H1 (cell line): ENCODE measurements around the gene SLC16A9.

Experiments used
- CEBPB ChIP-seq: IDR thresholded peaks from 2 replicates; pipeline ENCODE4 v1.6.1; 2012; ENCODE audit warnings: low read depth, low read length
- CHD2 ChIP-seq: IDR thresholded peaks from 2 replicates; pipeline ENCODE4 v1.6.1; 2012; ENCODE audit warnings: low read length, improper control_type of control experiment
- CREB1 ChIP-seq: IDR thresholded peaks from 2 replicates; pipeline ENCODE4 v1.6.1; 2012; ENCODE audit warnings: inconsistent platforms
- EZH2 ChIP-seq: fragments of 200-600 bp; sonication (generic); IDR thresholded peaks from 2 replicates; pipeline ENCODE4 v1.7.1; 2012; ENCODE audit warnings: low read depth, mild to moderate bottlenecking, moderate library complexity, low read length, inconsistent platforms; ENCODE audit not compliant: severe bottlenecking
- JUND ChIP-seq: IDR thresholded peaks from 2 replicates; pipeline ENCODE4 v1.6.1; 2011; ENCODE audit warnings: mild to moderate bottlenecking, improper control_type of control experiment, low read length
- KDM1A ChIP-seq: fragments of 200-600, 300-600 bp; sonication (generic); IDR thresholded peaks from 2 replicates; pipeline ENCODE4 v1.7.1; 2016; ENCODE audit warnings: mild to moderate bottlenecking, low read length, borderline replicate concordance
- POLR2A ChIP-seq, 2 experiments: IDR thresholded peaks; 1 replicate in 1 of 2; 2 replicates in 1 of 2; pipeline ENCODE4 v1.6.1; 2011; ENCODE audit warnings: low read depth in 2 of 2, low read length in 2 of 2, mild to moderate bottlenecking in 2 of 2; ENCODE audit errors: control extremely low read depth in 1 of 2
- RAD21 ChIP-seq, 2 experiments: IDR thresholded peaks in 1 of 2; conservative IDR thresholded peaks in 1 of 2; 2 replicates each; pipeline ENCODE4 v1.6.1; 2011; ENCODE audit warnings: low read depth in 2 of 2, low read length in 2 of 2, improper control_type of control experiment in 1 of 2, inconsistent platforms in 1 of 2, mild to moderate bottlenecking in 1 of 2, moderate library complexity in 1 of 2
- SIRT6 ChIP-seq: IDR thresholded peaks from one replicate; pipeline ENCODE4 v1.7.1; 2012; ENCODE audit warnings: low read length, inconsistent platforms
- SRF ChIP-seq: IDR thresholded peaks from 2 replicates; pipeline ENCODE4 v1.6.1; 2011; ENCODE audit warnings: mild to moderate bottlenecking, low read depth, low read length, moderate library complexity
- SUZ12 ChIP-seq: fragments of 200-600 bp; sonication (generic); IDR thresholded peaks from 2 replicates; pipeline ENCODE4 v1.6.1; 2012; ENCODE audit warnings: mild to moderate bottlenecking, inconsistent platforms, low read length, moderate library complexity, mixed read lengths
- ZNF274 ChIP-seq: IDR thresholded peaks from 2 replicates; pipeline ENCODE4 v1.7.0; 2012; ENCODE audit warnings: low read length, borderline replicate concordance; ENCODE audit errors: extremely low read depth
- TF ChIP-seq, protein P1 (sequence below): IDR thresholded peaks from 2 replicates; pipeline ENCODE4 v1.6.1; 2012; ENCODE audit warnings: inconsistent platforms
- TF ChIP-seq, protein P2 (sequence below), 3 experiments: IDR thresholded peaks; 1 replicate in 2 of 3; 2 replicates in 1 of 3; pipeline versions ENCODE4 v1.5.1 to v1.6.1; 2011; ENCODE audit warnings: low read length in 3 of 3, mild to moderate bottlenecking in 3 of 3, inconsistent platforms in 2 of 3, low read depth in 1 of 3, moderate library complexity in 1 of 3; ENCODE audit not compliant: insufficient read depth in 1 of 3; ENCODE audit errors: control extremely low read depth in 1 of 3

DNA sequence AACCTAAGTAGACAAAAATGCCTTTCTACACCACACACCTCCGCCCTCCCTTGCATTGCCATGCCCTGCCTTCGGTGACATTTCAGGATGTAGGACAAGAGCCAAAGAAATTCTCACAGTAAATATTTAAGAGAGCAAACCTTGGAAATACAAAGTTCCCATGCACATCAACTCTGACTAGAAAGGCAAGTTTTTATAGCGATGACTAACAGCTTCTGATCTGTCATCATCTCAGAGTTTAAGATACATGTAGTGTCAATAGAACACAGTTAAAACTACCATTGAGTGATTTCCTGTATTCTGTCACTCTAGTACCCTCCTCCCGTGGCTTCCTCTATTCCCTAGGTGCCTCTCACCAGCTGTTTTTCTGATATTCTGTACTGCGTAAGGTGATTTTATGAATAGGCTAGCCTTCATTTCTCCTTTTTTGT, 20.7 kb downstream of the SLC16A9 start:
- TF ChIP-seq RAD21 (IDR thresholded peaks at IDR 0.05 in 1 of 2, conservative IDR thresholded peaks at IDR 0.05 in 1 of 2; ENCODE audit: low read depth in 2 of 2, low read length in 2 of 2) (no peak), SIRT6 (no peak), CREB1 (no peak), JUND (no peak), EZH2 (no peak), SUZ12 (no peak), CHD2 (no peak), CEBPB (no peak), SRF (no peak), KDM1A (no peak), ZNF274 (no peak), POLR2A (IDR thresholded peaks at IDR 0.05; ENCODE audit: control extremely low read depth in 1 of 2, low read depth in 2 of 2, low read length in 2 of 2) (no peak)
- TF ChIP-seq, protein P1, sequence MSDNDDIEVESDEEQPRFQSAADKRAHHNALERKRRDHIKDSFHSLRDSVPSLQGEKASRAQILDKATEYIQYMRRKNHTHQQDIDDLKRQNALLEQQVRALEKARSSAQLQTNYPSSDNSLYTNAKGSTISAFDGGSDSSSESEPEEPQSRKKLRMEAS, result no peak
- TF ChIP-seq, protein P2, sequence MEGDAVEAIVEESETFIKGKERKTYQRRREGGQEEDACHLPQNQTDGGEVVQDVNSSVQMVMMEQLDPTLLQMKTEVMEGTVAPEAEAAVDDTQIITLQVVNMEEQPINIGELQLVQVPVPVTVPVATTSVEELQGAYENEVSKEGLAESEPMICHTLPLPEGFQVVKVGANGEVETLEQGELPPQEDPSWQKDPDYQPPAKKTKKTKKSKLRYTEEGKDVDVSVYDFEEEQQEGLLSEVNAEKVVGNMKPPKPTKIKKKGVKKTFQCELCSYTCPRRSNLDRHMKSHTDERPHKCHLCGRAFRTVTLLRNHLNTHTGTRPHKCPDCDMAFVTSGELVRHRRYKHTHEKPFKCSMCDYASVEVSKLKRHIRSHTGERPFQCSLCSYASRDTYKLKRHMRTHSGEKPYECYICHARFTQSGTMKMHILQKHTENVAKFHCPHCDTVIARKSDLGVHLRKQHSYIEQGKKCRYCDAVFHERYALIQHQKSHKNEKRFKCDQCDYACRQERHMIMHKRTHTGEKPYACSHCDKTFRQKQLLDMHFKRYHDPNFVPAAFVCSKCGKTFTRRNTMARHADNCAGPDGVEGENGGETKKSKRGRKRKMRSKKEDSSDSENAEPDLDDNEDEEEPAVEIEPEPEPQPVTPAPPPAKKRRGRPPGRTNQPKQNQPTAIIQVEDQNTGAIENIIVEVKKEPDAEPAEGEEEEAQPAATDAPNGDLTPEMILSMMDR (IDR thresholded peaks at IDR 0.05; ENCODE audit: control extremely low read depth in 1 of 3, insufficient read depth in 1 of 3, low read depth in 1 of 3, low read length in 3 of 3), result no peak
